ENCODE measurements around the gene PHACTR3.

The PHACTR3 gene

GRCh38 chr20:59652381-59652780 lies 48.0 kb downstream of the PHACTR3 start:
- no peak for DNase-seq

GRCh38 chr20:59656417-59656816 lies 52.1 kb downstream of the PHACTR3 start:
- no peak for DNase-seq

DNA sequence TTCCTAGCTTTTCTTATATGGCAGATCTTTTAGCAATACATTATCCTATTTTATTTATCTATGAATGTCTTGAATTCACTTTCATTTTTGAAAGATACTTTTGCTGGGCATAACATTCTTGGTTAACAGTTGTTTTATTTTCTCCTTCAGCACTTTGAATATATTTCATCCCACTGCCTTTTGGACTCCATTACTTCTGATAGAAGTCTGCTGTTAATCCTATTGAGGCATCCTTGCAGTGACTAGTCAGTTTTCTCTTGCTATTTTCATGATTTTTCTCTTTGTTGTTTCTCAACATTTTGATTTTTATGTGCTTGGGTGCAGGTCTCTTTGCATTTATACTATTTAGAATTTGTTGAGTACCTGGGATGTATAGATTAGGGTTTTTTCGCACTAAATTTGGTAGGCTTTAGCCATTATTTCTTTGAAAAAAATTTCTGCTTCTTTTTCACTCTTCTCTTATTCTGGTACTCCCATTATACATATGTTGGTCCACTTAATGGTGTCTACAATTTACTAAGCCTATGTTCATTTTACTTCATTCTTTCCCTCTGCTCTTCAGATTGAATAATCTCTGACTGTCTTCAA lies 53.2 kb downstream of the PHACTR3 start:
- no peak for DNase-seq

GRCh38 chr20:59660471-59660870 lies 56.1 kb downstream of the PHACTR3 start:
- DNase-seq = no peak

- no peak for DNase-seq
Observed at GRCh38 chr20:59661153-59661552, 56.8 kb downstream of the PHACTR3 start.

- DNase-seq = no peak
Observed at GRCh38 chr20:59661621-59662020, 57.3 kb downstream of the PHACTR3 start.

GRCh38 chr20:59662161-59662560 lies 57.8 kb downstream of the PHACTR3 start:
- no peak for DNase-seq

DNA sequence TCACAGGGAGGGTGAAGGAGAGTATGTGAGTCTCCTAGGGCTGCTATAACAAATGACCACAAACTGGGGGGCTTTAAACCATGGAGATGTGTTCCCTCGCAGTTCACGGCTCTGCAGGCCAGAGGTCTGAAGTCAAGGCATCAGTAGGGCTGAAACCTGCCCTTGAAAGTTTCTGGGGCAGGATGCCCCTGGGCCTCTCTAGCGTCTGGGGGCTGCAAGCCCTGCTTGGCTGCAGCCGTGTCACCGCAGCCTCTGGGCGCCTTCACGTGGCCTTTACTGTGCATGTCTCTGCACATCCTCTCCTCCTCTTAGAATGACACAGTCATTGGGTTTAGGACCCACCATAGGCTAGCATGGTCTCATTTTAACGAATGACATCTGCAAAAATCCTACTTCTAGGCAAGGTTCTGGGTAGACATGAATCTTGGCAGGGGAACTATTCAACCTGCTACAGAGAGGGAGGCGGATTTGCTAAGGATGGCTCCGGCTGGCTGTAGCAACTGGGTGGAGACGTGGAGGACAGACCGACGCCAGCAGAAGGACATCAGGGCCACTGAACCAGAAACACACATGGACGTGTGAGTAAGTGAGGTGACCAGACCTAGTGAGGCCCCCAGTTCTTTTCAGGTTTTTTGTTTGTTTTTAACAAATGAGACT lies 58.6 kb downstream of the PHACTR3 start:
- DNase-seq = no peak

DNA sequence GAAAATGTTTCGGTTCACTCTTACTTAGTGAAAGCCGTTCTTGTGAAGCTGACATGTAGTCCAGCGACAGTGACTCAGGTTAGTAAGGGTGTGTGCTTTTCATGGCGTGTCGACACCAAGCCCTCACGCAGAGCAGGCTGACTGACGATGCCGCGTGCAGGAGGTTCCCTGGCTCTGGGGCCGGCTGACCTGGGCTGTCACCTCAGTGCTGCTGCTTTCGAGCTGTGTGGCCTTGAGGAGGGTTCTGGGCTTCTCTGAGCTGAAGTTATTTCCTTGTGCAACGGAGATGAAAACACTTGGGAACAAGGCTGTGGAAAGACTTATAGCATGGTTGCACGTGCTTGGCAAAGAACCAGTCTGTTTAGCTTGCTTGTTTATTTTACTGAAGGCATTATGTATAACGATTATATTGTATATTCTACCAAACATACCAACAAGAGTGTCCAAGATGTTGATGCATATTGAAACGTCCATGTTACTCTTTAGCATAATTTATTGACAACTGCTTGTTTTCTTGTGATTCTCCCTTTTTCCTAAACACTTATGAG lies 59.2 kb downstream of the PHACTR3 start:
- no peak for DNase-seq

GRCh38 chr20:59664421-59664941 lies 60.1 kb downstream of the PHACTR3 start:
- DNase-seq = no peak

- no peak for DNase-seq
Observed at GRCh38 chr20:59665656-59666555, 61.6 kb downstream of the PHACTR3 start.

DNA sequence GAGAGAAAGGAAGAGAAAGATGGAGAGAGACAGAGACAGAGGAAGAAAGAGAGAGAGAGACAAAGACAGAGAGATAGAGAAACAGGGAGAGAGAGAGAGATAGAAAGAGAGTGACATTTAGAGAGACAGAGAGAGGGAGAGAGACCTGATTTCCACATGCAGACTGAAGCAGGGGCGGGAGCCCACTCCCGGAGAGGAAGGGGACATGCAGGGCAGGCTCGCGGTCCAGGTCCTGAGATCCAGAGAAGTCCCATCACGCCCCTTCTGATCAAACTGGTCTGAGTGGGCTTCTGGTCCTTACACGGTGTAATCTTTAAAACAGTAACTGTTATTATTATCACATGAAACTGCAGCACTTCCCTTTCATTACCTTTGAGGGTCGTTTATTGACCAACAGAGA lies 62.2 kb downstream of the PHACTR3 start:
- DNase-seq = no peak

DNA sequence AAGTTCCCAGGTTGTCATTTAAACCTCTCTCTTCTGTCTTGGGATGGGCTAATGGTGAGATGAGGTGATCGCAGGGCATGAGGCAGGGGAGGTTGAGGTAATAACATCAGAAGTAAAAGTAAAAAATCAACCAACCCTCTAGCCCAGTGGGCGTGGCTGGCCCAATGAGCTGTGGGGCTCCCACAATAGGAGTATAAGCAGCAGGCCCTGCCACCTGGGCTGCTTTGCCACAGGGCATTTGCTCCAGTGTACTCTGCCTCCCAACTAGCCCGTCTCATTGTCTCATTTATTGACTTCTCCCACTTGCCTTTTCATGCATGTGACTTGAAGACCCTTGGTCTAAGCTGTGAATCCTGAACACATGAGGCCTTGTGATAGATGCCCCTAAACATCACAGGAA lies 62.8 kb downstream of the PHACTR3 start:
- no peak for DNase-seq

- DNase-seq = no peak
Observed at GRCh38 chr20:59667981-59668515, 63.7 kb downstream of the PHACTR3 start.

- no peak for DNase-seq
Observed at GRCh38 chr20:59668926-59669850, 64.8 kb downstream of the PHACTR3 start.

- DNase-seq = no peak
Observed at GRCh38 chr20:59670786-59671492, 66.6 kb downstream of the PHACTR3 start.

DNA sequence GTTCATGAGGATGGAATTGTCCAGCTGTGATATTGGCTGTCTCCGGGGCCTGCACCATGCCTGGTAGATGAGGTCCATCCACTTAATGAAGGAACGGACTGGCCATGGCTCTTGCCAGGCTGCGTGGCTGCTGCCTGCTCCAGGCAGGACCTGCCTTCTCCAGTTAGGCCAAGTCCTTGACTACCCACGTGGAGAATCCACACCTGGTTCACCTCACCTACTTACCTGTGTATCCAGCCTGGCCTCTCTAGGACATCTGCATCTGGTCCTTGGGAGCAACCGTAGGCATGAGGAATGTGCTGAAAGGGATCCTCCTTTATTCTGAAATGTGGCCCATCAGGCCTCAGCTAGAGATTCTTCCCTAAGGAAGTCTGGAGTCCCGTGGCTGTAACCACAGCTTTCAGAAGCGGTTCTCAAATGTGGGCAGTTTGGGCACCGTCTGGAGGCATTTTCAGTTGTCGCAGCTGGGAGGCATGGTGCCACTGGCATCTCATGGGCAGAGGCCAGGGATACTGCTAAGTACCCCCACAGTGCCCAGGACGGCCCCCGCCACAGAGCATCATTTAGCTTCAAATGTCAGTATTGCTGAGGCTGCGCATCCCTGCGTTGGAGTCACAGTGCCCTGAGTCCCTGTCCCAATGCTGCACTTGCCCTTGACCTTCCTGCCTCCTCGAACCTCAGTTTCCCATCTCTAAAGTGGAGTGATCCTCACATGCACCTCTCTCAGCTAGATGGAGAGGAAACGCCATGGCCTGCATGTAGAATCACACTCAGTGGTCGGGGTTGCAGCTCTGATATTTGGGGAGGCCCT lies 67.5 kb downstream of the PHACTR3 start:
- DNase-seq = no peak

GRCh38 chr20:59672576-59672975 lies 68.2 kb downstream of the PHACTR3 start:
- no peak for DNase-seq

DNA sequence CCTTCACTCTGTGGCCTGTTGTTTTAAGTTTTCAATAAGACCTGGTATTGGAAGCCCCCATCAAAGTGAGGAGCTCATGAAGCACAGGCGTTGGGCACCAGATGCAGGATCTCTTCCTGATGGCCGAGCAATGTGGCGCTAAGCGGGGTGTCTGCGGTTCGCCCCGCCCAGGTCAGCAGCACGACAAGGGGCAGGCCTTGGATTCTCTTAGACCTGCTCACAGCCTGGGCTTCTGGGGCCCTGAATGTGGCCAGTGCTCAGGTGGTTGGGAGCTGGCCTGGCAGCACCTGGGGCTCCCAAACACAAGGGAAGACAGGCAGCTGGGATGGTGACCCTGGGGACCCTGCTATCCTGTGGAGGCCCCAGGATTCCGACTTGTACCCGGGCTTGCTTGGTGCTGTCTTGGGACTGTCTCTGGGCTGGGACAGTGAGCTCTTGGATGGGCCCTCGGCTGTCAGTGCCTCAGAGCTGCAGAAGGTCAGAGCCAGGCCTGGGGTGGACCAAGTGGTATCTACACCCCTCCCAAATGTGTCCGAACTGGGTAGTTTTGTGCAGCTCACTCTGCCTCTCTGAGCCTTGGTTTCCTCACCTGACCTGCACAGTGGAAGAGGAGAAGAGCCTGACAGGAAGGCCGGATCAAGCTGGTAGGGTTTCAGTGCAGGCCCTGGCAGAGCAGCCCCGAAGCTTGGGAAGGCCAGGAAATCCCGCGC lies 69.1 kb downstream of the PHACTR3 start:
- no peak for DNase-seq

- no peak for DNase-seq
Observed at GRCh38 chr20:59673998-59674445, 69.7 kb downstream of the PHACTR3 start.
